ENCODE results near the gene RNF7. TPM values are rescaled to one million over a fixed set of nuclear protein-coding genes. Genes with fewer than 3 reads are reported as not detected.

Gene RNF7
- total RNA-seq, 1 donor from 2014 or later, result 56.9 TPM

- no peak for FAIRE-seq
- H3K4me3 ChIP-seq (ENCODE audit: low read depth, low read length), result no peak overlapping the region
- no peak for DNase-seq (ENCODE audit: low read depth)
- H3K27me3 ChIP-seq (ENCODE audit: control insufficient read depth, insufficient read depth, low read length), result no peaks in the 10 kb centered on the region
- H3K36me3 ChIP-seq (ENCODE audit: control insufficient read depth, insufficient read depth, low read length), result no peaks in the 10 kb centered on the region
- TF ChIP-seq CTCF (IDR thresholded peaks at IDR 0.05; ENCODE audit: insufficient read depth, low read length, severe bottlenecking), result no peak
Observed at GRCh38 chr3:141726483-141726882, 11.6 kb upstream of the RNF7 start.

DNA sequence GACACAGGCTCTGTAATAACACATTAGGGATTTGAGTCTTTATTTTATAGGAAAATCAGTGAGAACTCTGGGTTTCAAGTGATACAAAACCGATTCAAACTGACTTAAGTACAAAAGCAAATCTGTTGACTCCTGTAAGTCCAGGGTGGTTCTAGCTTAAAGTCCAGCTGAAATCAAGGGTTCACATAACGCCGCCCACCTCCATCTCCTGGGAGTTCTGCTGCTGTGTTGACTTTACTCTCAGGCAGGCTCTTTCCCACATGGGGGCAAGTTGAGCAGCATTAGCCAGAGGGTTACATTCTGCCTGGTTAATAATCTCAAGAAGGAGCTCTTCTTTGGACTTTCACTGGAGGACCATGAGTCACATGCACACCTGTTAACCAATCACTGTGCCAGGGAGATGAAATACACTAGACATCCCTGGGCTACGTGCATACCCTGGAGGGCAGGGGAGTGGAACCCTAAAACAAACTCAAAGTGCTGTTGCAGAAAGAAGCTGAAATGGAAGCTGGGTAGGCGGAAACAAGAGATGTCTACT is 9.7 kb upstream of the RNF7 start:
- Histone ChIP-seq H3K27me3 (ENCODE audit: control insufficient read depth, insufficient read depth, low read length) (no peaks in the 10 kb centered on the region), H3K36me3 (ENCODE audit: control insufficient read depth, insufficient read depth, low read length) (no peaks in the 10 kb centered on the region), H3K4me3 (ENCODE audit: low read depth, low read length) (no peak overlapping the region)
- no peak for TF ChIP-seq CTCF (IDR thresholded peaks at IDR 0.05; ENCODE audit: insufficient read depth, low read length, severe bottlenecking)
- FAIRE-seq (no peak), DNase-seq (ENCODE audit: low read depth) (no peak)

- no peak for DNase-seq (ENCODE audit: low read depth)
- no peaks in the 10 kb centered on the region for H3K27me3 ChIP-seq (ENCODE audit: control insufficient read depth, insufficient read depth, low read length)
- no peak overlapping the region for H3K4me3 ChIP-seq (ENCODE audit: low read depth, low read length)
- no peak for FAIRE-seq
- no peaks in the 10 kb centered on the region for H3K36me3 ChIP-seq (ENCODE audit: control insufficient read depth, insufficient read depth, low read length)
- TF ChIP-seq CTCF (IDR thresholded peaks at IDR 0.05; ENCODE audit: insufficient read depth, low read length, severe bottlenecking), result peak; percentile 18
Observed at GRCh38 chr3:141729240-141729639, 8.9 kb upstream of the RNF7 start.

DNA sequence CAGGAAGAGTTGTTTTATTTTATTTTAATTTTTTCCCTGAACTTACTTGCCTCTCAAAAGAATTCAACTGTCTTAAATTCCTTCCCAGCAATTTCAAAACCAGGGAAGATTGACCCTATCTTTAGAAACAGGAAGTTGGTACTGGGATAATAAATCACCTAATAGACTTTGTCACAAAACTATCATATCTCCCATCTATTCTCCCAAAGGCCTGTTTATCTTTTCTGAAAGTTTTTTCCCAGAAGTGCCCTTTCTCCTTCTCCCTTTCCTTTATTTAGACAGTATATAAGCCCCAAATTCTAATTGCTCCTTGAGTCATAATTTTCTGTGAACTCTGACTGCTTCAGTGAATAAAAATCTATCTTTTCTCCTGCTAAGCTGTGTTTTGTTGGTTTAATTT is 2.9 kb upstream of the RNF7 start:
- FAIRE-seq, result no peak
- DNase-seq (ENCODE audit: low read depth), result no peak
- peaks cover 1% of the 10 kb centered on the region for H3K36me3 ChIP-seq (ENCODE audit: control insufficient read depth, insufficient read depth, low read length)
- TF ChIP-seq CTCF (IDR thresholded peaks at IDR 0.05; ENCODE audit: insufficient read depth, low read length, severe bottlenecking), result no peak
- no peaks in the 10 kb centered on the region for H3K27me3 ChIP-seq (ENCODE audit: control insufficient read depth, insufficient read depth, low read length)
- no peak overlapping the region for H3K4me3 ChIP-seq (ENCODE audit: low read depth, low read length)

- DNase-seq (ENCODE audit: low read depth), result no peak
- Histone ChIP-seq H3K4me3 (ENCODE audit: low read depth, low read length) (no peak overlapping the region), H3K27me3 (ENCODE audit: control insufficient read depth, insufficient read depth, low read length) (no peaks in the 10 kb centered on the region), H3K36me3 (ENCODE audit: control insufficient read depth, insufficient read depth, low read length) (peaks cover 1% of the 10 kb centered on the region)
- no peak for FAIRE-seq
- TF ChIP-seq CTCF (IDR thresholded peaks at IDR 0.05; ENCODE audit: insufficient read depth, low read length, severe bottlenecking), result no peak
Observed at GRCh38 chr3:141735770-141736465, 2.2 kb upstream of the RNF7 start.

GRCh38 chr3:141737093-141737492 is 1.0 kb upstream of the RNF7 start:
- no peak for TF ChIP-seq CTCF (IDR thresholded peaks at IDR 0.05; ENCODE audit: insufficient read depth, low read length, severe bottlenecking)
- Histone ChIP-seq H3K27me3 (ENCODE audit: control insufficient read depth, insufficient read depth, low read length) (no peaks in the 10 kb centered on the region), H3K36me3 (ENCODE audit: control insufficient read depth, insufficient read depth, low read length) (peaks cover 1% of the 10 kb centered on the region), H3K4me3 (ENCODE audit: low read depth, low read length) (no peak overlapping the region)
- DNase-seq (ENCODE audit: low read depth) (no peak), FAIRE-seq (no peak)
